Measurements from ENCODE around the gene LCK.

GRCh38 chr1:32274646-32275340, 23.7 kb downstream of the LCK start:
- no peak for TF ChIP-seq CTCF (IDR thresholded peaks at IDR 0.05; ENCODE audit: low read length)
- no peak for TF ChIP-seq EZH2 (optimal IDR thresholded peaks at IDR 0.05; ENCODE audit: low read depth, low read length)

Measured in MM.1S (cell line).